GM18951 (cell line): ENCODE measurements around the gene ABCA4.

Experiments used
- POLR2A ChIP-seq: IDR thresholded peaks from 4 replicates; pipeline ENCODE4 v1.6.1; 2011; ENCODE audit warnings: mild to moderate bottlenecking; ENCODE audit not compliant: insufficient read length, insufficient read depth; ENCODE audit errors: extremely low read depth
- in situ Hi-C: fragments of 300-500 bp; cut with MboI; formaldehyde crosslinking; loops from one replicate; pipeline ENCODE4 v1.12.0; 2022; ENCODE audit warnings: low sequenced_read_pairs, mixed read lengths, inconsistent platforms; ENCODE audit not compliant: unreplicated experiment

The ABCA4 gene

DNA sequence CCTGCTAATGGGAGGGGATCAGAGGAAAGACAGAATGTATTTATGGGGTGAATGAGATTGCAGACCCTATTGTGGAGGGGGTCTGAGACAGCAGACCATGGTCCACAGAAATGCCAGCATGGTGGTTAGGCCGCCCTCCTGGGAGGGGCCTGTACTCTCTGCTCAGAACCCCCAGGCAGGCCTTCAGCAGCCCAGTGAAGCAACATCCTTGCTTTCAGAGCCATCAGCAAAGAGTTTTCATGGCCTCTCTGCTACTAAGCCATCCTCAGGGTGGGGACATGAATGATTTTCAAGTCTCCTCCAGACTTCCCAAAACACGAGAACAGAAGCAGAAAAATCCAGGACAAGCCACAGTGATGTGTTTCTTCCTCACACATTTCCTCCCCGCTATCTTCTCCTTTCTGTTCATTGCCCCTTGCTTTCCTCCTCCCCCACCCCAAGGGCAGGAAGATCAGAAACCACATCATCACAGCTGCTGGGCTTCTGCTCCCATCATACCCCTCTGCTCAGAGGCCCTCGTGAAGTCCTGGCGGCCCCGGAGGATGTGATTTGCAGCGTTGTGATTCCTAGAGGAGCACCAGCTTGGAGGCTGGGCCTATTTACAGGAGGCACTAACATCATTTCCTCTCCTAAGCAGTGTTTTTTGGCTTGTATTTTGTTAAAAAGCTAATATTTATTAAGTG is 48.0 kb downstream of the ABCA4 start:
- TF ChIP-seq POLR2A: no peak
- in situ Hi-C loops: loop anchor here (25.0 kb wide), 3 partner anchors 389 to 964 kb away; partner anchors contain the start of gene SLC44A3

DNA sequence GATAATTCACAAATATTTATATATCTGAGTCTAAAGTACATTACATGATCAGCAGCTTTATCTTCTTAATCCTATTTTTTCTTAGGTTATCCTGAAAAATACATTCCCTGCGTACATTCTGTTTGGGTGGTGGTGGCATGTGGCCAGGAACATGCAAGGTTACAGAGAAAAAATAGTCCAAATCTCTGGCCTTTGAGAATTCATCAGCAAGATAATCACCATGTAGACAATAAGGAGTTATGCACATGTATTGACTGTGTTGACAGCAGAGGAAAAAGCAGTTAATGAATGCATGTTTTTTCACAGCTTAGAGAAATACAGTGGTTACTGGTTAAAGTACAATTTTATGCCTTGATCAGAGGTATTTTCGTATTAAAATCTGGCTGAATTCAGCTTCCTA is 49.0 kb downstream of the ABCA4 start:
- no peak for TF ChIP-seq POLR2A
- in situ Hi-C loops: loop anchor here (25.0 kb wide), 3 partner anchors 390 to 965 kb away; partner anchors contain the start of gene SLC44A3

DNA sequence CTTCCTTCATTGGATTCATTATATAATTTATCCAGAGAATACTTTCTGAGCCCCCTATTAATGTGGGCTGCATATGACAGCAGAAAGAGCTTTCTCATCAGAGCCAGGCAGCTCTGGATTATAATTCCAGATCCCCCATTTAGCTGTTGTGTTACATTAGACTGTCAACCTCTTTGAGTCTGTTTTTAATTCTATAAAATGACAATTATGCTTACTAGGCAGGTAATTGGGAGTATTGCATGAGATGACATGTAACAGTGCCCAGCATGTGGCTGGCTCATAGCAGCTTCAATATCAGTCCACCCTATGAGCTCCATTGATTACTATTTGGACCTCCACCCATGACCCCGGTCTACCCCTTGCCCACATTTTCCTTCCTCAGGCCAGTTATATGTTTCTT is 49.6 kb downstream of the ABCA4 start:
- in situ Hi-C loops: loop anchor here (25.0 kb wide), 3 partner anchors 391 to 966 kb away; partner anchors contain the start of gene SLC44A3
- TF ChIP-seq POLR2A: no peak

DNA sequence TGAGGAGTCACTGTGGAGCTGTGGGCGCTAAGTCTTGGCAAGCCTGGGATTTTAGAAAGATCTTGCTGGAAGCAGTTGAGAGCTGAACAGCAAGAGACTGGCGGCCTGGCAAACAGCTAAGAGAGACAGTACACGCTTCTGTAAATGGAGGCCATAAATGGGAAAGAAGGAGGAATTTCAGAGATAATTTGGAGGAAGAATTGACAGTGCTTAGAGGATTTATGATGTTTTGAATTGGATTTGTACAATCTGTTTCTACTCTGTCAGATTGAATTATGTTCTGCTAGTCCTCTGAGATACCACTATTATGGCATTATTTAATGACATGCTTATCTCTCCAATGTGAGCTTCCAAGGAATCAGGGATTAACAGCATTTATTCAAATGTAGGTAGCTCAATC is 50.1 kb downstream of the ABCA4 start:
- no peak for TF ChIP-seq POLR2A

DNA sequence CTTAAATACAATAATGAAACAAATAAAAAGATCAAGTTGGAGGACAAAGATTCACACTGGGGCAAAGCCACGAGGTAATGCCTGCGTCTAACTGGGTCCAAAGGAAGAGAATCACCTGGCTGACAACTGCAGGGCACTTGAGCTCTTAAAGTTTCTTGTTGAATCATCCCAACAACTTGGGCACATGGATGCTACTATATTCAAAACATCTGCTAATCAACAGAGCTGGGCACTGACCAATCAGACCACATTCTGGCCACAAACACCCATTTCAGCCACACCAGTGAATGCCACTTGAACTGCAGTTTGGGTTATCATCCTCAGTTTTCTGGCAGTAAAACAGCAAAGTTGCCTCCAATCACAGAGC is 51.0 kb downstream of the ABCA4 start:
- no peak for TF ChIP-seq POLR2A
- in situ Hi-C loops: loop anchor here (5.0 to 25.0 kb wide), 4 partner anchors 267 to 967 kb away; partner anchors contain the start of gene SLC44A3

More for the DNA sequence above, 50.1 kb downstream of the ABCA4 start:
- in situ Hi-C loops: loop anchor here (25.0 kb wide), 3 partner anchors 391 to 966 kb away; partner anchors contain the start of gene SLC44A3

DNA sequence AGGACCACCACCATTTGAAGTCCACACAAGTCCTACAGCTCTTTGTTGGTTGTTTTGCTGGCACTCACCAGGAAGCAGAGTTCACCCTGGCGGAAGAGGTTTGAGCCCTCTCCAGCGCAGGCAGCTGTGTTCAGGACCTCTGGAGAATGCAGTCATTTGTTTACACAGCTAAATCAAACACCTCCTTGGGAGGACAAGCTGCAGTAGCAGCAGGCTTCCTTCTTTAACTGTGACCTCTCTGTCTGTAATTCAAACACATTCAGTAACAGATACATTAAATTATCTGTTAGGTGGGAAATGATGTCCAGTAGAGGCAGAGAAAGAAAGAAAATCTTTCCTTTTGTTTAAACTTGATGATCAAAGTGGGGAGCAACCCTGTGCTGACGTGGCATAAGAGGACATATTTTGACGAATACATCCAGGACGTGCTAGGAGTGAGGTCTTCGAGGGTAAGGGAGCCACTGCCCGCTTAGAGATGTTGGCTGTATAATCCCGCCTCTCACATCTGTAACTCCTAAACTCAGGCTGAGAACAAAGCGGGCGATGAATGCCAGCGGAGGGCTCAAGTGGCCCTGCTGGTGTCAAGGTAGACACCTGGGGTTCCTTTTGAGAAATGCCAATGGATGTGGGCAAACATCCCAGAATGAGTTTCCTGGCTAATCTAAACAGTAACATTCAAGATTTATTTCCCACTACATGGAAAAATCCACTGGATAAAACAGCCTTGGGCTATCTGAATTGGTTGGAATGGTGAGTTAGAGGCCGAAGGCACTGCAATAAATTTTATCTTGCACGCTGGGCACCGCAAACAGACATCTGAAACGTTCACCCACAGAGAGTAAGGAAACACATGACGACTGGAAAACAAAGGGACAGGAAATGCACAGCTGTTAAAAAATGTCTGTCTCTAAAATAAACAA is 51.7 kb downstream of the ABCA4 start:
- in situ Hi-C loops: loop anchor here (5.0 to 25.0 kb wide), 4 partner anchors 268 to 968 kb away; partner anchors contain the start of gene SLC44A3
- TF ChIP-seq POLR2A: no peak

DNA sequence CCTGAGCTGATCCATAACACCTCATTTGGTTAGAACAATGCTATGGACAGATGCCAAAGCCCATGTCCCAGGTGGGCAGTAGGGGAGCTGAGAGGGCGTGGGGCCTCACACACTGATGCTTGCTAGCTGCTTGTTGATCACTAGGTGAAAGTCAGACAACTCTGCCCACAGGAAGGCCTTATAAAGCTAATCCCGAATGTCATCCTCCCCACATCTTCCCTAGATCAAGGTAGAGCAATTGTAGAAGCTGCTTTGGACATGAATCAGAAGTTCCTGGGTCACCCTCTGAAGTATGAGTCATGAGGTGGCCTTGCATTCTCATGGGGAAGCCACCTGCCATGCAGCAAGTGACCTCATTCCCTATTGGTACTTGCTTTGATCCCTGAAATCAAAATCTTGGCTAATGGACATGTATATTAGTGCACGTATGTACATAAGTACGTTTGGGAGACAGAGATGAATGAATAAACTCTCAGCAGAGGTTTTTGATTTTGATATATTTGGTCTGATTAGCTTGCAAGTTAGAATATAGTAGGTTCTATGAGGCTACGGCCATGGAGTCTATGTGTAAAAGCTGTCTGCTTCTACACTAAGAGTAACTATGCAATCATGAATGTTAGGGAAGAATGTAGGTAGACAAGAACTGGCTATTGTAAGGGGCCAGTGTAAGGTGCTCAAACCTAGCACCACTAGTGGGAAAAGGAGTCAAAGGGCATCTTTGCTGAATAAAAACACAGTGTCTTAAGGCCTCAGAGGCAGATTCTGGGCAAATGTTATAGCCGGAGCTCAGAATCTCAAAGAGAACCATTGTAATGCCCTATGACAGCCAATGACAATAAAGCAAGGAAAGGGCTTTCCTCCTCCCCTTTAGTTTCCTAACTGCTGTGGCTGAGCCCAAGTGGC is 52.6 kb downstream of the ABCA4 start:
- TF ChIP-seq POLR2A: no peak
- in situ Hi-C loops: loop anchor here (5.0 to 25.0 kb wide), 4 partner anchors 269 to 969 kb away; partner anchors contain the start of gene SLC44A3

DNA sequence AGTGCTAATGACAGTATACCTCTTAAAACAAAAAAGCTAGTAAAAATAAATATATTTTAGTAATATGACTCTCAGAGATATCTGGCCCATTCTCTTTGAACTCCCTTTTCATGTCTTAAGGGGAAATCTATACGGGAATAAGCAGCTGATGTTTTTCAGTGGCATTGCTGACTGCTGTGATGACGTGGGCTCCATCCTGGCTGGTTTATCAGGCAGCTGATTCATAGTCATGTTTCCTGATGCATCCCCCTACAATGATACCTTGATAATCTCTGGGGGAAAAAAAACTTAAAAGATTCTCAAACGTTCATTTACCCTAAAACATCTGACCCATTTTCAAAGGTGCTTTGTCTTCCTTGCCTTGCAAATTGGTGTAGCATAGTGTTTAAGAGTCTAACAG is 53.8 kb downstream of the ABCA4 start:
- TF ChIP-seq POLR2A: no peak
- in situ Hi-C loops: loop anchor here (5.0 to 25.0 kb wide), 4 partner anchors 270 to 970 kb away; partner anchors contain the start of gene SLC44A3

DNA sequence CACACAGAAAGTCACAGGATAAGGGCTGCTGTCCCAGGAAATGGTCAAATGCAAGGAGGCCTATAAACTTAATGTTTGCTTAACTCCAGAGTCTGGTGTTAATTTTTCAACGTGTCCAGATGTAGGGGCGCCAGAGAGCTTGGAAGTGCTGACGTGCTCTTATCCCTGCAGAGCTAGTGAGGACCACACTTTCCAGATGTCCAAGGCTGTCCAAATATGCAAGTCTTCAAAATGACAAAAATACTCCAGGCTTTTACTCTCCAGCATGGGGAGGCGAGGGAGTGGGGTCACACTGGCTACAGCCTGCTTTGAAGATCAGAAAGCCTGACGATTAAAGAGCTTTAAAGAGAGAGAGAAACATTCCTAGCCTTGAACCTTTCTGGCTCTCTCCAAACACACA is 57.6 kb downstream of the ABCA4 start:
- in situ Hi-C loops: loop anchor here (25.0 kb wide), 3 partner anchors 399 to 974 kb away; partner anchors contain the start of gene SLC44A3

DNA sequence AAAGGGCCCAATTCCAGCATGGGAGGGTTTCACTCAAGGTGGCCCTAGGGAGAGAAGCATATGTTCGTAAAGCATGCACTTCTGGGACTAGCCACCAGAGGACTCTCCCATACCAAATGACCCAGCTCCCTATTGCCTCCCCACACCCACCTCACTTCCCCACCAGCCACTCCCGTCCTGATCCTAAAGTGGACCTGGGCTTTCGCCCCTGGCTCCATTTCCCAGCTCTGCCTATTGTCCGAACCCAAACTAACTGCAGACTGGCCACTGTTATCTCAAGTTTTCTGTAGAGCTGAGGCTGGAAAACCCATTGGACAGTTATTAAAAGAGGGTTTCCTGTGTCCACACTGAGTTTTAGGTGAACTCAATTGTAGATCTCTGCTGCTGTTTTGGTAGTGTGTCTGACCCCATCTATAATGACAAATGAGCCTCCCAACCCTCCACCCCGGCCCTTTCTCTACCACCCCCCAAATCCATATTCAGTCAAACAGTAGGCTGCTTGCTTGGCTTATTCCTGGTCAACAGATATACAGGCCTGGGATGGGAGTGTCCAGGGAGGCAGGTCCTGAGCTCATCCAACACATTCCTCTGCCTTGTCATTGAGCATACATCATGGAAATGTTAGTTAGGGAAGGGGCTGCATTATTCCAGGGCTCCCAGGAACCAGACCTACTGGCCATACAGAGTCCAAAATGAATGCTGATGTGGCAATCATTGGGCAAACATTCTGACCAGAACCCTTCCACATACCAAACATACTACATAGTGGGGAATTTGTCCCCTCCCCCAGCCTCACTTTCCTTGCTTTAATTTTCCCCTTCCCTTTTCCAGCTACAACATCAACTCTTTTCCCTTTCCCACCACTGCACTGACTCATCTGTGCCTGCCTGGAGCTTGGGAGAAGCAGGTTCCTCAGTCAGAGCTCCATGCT is 59.2 kb downstream of the ABCA4 start:
- in situ Hi-C loops: loop anchor here (25.0 kb wide), 3 partner anchors 401 to 976 kb away; partner anchors contain the start of gene SLC44A3
- TF ChIP-seq POLR2A: no peak

More for the DNA sequence above, 57.6 kb downstream of the ABCA4 start:
- TF ChIP-seq POLR2A: no peak

DNA sequence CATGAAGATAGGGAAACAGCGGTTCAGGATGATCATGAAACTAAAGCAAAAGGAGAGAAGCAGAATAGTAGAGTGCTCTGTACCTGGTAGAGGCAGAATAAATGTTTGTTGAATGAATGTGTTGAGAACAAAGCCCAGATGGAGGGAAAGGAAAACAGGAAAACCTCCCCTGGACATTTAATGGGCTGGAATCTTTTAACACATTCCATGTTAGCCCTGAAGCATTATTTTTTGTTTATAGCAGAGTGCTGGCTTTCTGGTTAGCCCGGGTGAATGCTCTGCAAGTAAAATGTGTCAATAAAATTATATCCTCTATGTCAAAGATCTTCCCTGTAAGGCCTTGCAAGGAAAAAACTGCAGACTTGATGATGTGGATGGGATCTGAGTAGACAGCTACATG is 60.2 kb downstream of the ABCA4 start:
- no peak for TF ChIP-seq POLR2A
- in situ Hi-C loops: loop anchor here (25.0 kb wide), 3 partner anchors 402 to 977 kb away; partner anchors contain the start of gene SLC44A3
